Measurements from ENCODE around the gene MAF.

Gene MAF

GRCh38 chr16:79600638-79601091 lies at the start of gene MAF:
TSS of gene MAF (minus strand) at chr16:79600737. CDS start at chr16:79599902, 835 bp downstream.
- Mint-ChIP-seq H3K27me3 (peaks cover 45% of the 10 kb centered on the region), H3K9me3 (no peaks in the 10 kb centered on the region), H3K4me1 (peaks cover 50% of the 10 kb centered on the region), H3K36me3 (peaks cover 16% of the 10 kb centered on the region), H3K27ac (peak within 1 kb of the TSS; percentile 93), H3K4me3 (peak within 1 kb of the TSS; percentile 85)
- peak; percentile 94 for DNase-seq
- CTCF ChIA-PET: interaction anchor here (0.6 to 1.5 kb wide), 8 partner anchors 17 to 1096 kb away, joined by 3 to 5 read pairs (median 3); no protein-coding TSS in a partner anchor

GRCh38 chr16:79648826-79649225 lies 48.3 kb upstream of the MAF start:
- H3K36me3 Mint-ChIP-seq: peaks cover 1% of the 10 kb centered on the region
- CTCF ChIA-PET: interaction anchor here (0.5 kb wide), 1 partner anchor 73 kb away, joined by 5 read pairs; no protein-coding TSS in a partner anchor

DNA sequence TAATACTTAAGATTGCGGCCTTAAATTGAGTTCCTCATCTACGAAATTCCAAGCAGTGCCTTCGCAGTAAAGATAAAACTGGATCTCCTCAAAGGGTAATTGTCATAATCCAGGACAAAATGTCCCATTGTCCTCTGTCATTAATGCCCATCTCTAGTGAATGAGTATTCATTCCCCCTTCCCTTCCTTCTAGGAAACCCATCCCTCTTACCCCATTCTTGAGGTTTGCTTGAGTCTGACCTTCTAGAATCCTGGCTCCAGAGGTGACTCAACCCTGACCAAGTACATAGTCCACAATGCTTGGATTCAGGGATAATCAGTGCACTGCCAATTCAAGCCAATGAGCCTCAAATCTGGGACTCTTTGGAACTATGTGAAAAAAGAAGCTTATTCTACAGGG lies 47.0 kb upstream of the MAF start:
- CTCF ChIA-PET: no interaction called here
- Mint-ChIP-seq H3K27me3 (peaks cover 21% of the 10 kb centered on the region), H3K27ac (no peak overlapping the region), H3K36me3 (peaks cover 1% of the 10 kb centered on the region), H3K4me3 (no peak overlapping the region), H3K4me1 (peaks cover 6% of the 10 kb centered on the region), H3K9me3 (no peaks in the 10 kb centered on the region)
- no peak for DNase-seq

More at GRCh38 chr16:79648826-79649225, 48.3 kb upstream of the MAF start:
- no peaks in the 10 kb centered on the region for H3K9me3 Mint-ChIP-seq
- H3K27me3 Mint-ChIP-seq: peaks cover 22% of the 10 kb centered on the region
- no peak for DNase-seq
- H3K4me1 Mint-ChIP-seq: no peaks in the 10 kb centered on the region
- H3K27ac Mint-ChIP-seq: no peak overlapping the region
- no peak overlapping the region for H3K4me3 Mint-ChIP-seq

DNA sequence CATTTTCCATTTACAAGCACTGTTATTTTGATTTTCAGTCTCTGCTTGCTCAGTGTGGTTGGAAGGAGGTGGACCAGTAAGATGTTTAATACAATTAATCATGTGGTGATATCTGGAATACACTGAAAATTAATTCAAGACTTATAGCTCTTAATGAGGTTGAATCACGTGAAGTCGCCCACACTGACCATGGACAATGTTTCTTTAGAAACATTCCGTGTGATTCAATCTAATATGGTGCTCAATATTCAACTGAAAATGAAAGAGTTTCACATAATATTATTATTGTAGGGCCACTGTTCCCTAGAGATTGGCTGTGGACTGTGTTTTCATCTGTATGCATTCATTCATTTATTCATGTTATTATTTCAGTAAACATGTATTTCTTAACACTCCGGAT lies 45.2 kb upstream of the MAF start:
- no peak overlapping the region for H3K27ac Mint-ChIP-seq
- H3K9me3 Mint-ChIP-seq: no peaks in the 10 kb centered on the region
- CTCF ChIA-PET: no interaction called here
- no peak overlapping the region for H3K4me3 Mint-ChIP-seq
- H3K4me1 Mint-ChIP-seq: peaks cover 24% of the 10 kb centered on the region
- peaks cover 17% of the 10 kb centered on the region for H3K27me3 Mint-ChIP-seq
- peaks cover 6% of the 10 kb centered on the region for H3K36me3 Mint-ChIP-seq
- no peak for DNase-seq

DNA sequence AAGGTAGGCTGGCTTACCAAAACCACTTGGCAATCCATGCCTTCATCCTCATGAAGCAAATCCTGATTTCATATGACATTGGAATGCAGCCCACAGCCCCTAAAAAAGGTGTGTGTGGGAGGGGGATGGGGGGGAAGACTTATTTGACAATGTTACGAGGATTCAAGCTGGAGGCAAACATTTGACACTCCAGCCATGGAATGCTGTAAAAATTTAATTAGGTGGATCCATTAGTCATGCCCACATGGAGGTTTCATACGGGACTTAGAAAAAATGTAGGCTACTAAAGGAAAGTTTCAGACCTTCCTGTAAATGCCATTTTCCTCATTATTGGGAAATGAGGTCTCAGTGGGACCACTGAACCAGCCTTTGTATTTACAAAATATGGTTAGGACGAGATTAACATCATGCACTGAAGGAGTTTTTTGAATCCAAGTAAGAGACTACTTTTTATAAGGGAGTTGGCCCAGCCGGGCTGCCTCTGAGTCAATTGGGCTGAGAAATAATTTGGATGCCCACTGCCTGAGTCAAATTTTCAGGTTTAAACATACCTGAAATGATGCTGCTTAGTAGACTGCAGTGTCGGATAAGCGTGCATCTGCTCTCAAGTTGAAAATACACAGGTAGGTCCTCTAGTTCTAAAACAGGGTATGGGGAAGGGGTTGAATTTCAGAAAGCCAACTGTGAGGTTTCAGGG lies 44.6 kb upstream of the MAF start:
- Mint-ChIP-seq H3K27ac (no peak overlapping the region), H3K4me3 (no peak overlapping the region), H3K36me3 (peaks cover 6% of the 10 kb centered on the region), H3K9me3 (no peaks in the 10 kb centered on the region), H3K27me3 (peaks cover 17% of the 10 kb centered on the region), H3K4me1 (peaks cover 30% of the 10 kb centered on the region)
- CTCF ChIA-PET: no interaction called here
- no peak for DNase-seq

GRCh38 chr16:79642652-79643051 lies 42.1 kb upstream of the MAF start:
- Mint-ChIP-seq H3K4me1 (peaks cover 47% of the 10 kb centered on the region), H3K36me3 (peaks cover 10% of the 10 kb centered on the region)

DNA sequence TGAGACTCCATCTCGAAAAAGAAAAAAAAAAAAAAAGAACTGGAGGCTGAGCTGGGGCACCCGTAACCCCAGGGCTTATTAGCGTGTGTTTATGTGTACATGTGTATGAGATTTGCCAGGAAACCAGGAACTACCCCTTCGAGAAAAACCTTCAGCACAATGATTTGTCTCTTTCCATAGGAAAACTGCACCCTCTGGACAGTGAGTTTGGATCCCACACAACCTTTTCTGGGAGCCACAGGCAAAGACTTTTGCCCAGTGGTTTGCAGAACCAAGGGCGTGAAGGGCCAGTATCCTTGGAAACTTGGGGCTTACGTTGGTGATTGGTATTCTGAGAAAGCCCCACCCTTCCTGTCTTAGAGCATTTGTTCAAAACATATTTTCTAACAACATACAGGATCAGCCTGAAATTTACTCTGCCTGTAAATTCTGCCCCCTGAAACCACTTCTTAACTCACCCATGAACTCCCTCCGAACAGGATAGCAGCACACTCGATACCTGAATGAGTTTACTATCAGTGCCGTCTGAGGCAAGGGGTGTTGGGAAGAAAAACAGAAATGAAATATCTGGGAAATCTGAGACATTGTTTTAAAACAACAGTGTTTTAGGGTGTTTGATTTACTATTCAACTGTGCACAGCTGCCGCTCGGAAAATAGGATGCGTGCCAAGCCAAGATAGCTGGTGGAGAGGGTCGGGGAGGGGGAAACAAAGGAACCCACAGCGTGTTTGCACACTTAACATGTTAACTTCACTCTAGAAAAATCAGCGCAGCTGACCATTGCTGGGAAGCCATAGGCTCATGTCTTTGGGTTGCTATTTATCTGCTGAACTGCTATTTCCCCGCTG lies 40.2 kb upstream of the MAF start:
- peaks cover 5% of the 10 kb centered on the region for H3K27me3 Mint-ChIP-seq
- CTCF ChIA-PET: interaction anchor here (1.0 to 1.4 kb wide), 3 partner anchors 12 to 39 kb away, joined by 4 to 7 read pairs (median 5); no protein-coding TSS in a partner anchor
- H3K9me3 Mint-ChIP-seq: peaks cover 3% of the 10 kb centered on the region
- peak; percentile 49 for DNase-seq
- peak overlapping the region; percentile 96 for H3K27ac Mint-ChIP-seq
- H3K36me3 Mint-ChIP-seq: peaks cover 10% of the 10 kb centered on the region
- H3K4me3 Mint-ChIP-seq: peak overlapping the region; percentile 29
- peaks cover 47% of the 10 kb centered on the region for H3K4me1 Mint-ChIP-seq

More at GRCh38 chr16:79642652-79643051, 42.1 kb upstream of the MAF start:
- no peak overlapping the region for H3K4me3 Mint-ChIP-seq
- no peak for DNase-seq
- H3K27ac Mint-ChIP-seq: peak overlapping the region; percentile 96
- CTCF ChIA-PET: interaction anchor here (1.1 kb wide), 1 partner anchor 12 kb away, joined by 3 read pairs; no protein-coding TSS in a partner anchor
- H3K27me3 Mint-ChIP-seq: peaks cover 17% of the 10 kb centered on the region
- H3K9me3 Mint-ChIP-seq: no peaks in the 10 kb centered on the region

DNA sequence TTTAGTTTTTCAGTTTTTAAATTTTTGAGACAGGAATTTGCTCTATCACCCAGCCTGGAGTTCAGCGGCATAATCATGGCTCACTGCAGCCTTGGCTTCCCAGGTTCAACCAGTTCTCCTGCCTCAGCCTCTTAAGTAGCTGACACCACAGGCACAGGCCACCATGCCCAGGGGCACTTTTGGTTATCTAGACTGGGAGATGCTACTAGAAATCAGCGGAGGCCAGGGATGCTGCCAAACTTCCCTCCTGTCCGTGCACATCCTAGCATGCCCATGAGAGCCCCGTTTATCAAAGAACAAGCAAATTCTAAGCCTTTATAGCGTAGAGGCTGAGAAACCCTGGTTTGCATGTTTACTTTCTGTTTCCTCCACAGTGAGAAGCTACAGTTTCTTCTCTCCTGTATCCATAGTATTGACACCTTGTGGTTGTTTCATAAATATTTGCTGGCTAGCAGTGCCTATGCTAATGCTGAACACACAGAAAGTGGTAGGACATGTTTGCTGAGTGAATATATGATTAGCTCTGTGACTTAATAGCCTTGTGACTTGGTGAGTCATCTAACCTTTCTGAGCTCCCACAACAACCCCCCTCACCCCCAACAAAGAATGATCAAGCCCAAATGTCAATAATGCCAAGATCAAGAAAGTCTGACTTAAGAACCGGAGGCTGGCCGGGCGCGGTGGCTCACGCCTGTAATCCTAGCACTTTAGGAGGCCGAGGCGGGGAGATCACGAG lies 39.2 kb upstream of the MAF start:
- Mint-ChIP-seq H3K27me3 (peaks cover 5% of the 10 kb centered on the region), H3K27ac (peak overlapping the region; percentile 96), H3K4me3 (peak overlapping the region; percentile 10), H3K36me3 (peaks cover 10% of the 10 kb centered on the region), H3K4me1 (peaks cover 47% of the 10 kb centered on the region), H3K9me3 (peaks cover 3% of the 10 kb centered on the region)
- DNase-seq: peak; percentile 36
- CTCF ChIA-PET: interaction anchor here (0.6 to 1.4 kb wide), 4 partner anchors 11 to 1398 kb away, joined by 3 to 7 read pairs (median 4); no protein-coding TSS in a partner anchor

GRCh38 chr16:79638386-79638785 lies 37.8 kb upstream of the MAF start:
- Mint-ChIP-seq H3K9me3 (peaks cover 3% of the 10 kb centered on the region), H3K4me3 (no peak overlapping the region), H3K27ac (peak overlapping the region; percentile 55), H3K36me3 (peaks cover 9% of the 10 kb centered on the region), H3K27me3 (no peaks in the 10 kb centered on the region), H3K4me1 (peaks cover 47% of the 10 kb centered on the region)
- DNase-seq: no peak
- CTCF ChIA-PET: no interaction called here

- H3K27me3 Mint-ChIP-seq: peaks cover 14% of the 10 kb centered on the region
- H3K9me3 Mint-ChIP-seq: peaks cover 3% of the 10 kb centered on the region
- peaks cover 4% of the 10 kb centered on the region for H3K36me3 Mint-ChIP-seq
- peaks cover 32% of the 10 kb centered on the region for H3K4me1 Mint-ChIP-seq
- no peak overlapping the region for H3K27ac Mint-ChIP-seq
- H3K4me3 Mint-ChIP-seq: no peak overlapping the region
- CTCF ChIA-PET: no interaction called here
- DNase-seq: no peak
Observed at GRCh38 chr16:79635488-79635887, 35.0 kb upstream of the MAF start.

DNA sequence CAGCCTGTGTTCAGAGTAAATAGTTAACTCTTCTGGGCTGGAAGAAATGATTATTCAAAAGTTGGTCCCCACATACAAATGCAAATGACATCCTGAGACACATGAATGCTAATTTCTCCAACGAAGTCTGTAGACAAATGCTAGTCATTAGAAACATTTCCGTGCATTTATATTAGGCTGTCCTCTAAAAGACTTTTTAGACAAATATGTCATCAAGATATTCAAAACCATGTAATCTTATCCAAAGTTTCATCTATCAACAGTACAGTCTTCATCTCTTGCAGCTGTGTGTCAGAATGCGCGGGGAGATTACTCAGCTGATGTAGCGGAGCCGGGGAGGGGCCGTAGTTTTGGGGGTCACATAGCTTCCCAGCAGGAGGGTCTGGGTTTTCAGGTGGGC lies 33.8 kb upstream of the MAF start:
- peaks cover 25% of the 10 kb centered on the region for H3K4me1 Mint-ChIP-seq

GRCh38 chr16:79632289-79632688 lies 31.8 kb upstream of the MAF start:
- Mint-ChIP-seq H3K4me1 (peaks cover 29% of the 10 kb centered on the region), H3K9me3 (peaks cover 8% of the 10 kb centered on the region), H3K27ac (no peak overlapping the region), H3K4me3 (no peak overlapping the region), H3K27me3 (peaks cover 14% of the 10 kb centered on the region), H3K36me3 (no peaks in the 10 kb centered on the region)
- CTCF ChIA-PET: no interaction called here
- peak; percentile 28 for DNase-seq

More for the DNA sequence above, 33.8 kb upstream of the MAF start:
- Mint-ChIP-seq H3K9me3 (peaks cover 6% of the 10 kb centered on the region), H3K4me3 (no peak overlapping the region), H3K27me3 (peaks cover 14% of the 10 kb centered on the region), H3K36me3 (no peaks in the 10 kb centered on the region), H3K27ac (no peak overlapping the region)
- no peak for DNase-seq
- CTCF ChIA-PET: no interaction called here

- Mint-ChIP-seq H3K4me3 (no peak overlapping the region), H3K4me1 (peaks cover 38% of the 10 kb centered on the region), H3K27me3 (peaks cover 19% of the 10 kb centered on the region), H3K36me3 (no peaks in the 10 kb centered on the region), H3K9me3 (peaks cover 5% of the 10 kb centered on the region), H3K27ac (peak overlapping the region; percentile 47)
- DNase-seq: no peak
- CTCF ChIA-PET: interaction anchor here (0.8 to 1.4 kb wide), 3 partner anchors 11 to 13 kb away, joined by 3 to 5 read pairs (median 4); no protein-coding TSS in a partner anchor
Observed at GRCh38 chr16:79628988-79629387, 28.5 kb upstream of the MAF start.
